ENCODE measurements around the gene CYTIP.

DNA sequence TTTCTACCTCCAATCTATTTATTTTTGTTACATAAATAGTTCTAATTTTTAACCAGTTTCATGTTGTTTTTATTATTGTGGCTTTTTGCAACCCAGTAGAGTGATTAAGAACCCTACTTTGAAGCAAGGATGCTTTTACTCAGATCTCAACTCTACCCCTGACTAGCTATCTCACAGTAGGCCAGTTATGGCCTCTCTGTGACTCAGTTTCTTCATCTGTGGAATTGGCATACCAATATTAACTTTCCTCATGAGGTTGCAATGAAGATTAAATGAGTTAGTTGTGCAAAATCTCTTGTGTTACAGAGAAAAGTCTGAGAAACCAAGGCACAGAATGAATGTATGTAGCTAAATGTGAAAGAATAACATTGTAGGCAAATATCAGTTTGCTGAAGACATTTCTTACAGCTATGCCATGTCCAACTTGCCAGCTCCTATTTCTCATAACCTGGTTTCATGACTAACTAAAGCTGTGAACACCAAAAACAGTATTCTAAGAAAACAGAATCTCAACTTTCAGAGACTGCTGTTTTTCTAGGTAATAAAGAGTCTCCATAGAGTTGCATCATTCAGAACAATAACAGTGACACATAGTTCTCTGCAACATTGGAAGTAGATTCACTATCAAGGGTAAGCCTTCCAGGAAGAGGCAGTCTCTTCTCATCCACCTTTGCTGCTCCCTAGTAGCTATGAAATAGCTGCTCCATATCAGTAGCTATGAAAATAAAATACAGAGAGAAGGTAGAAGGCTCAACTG is 33.2 kb upstream of the CYTIP start:
- no peak for TF ChIP-seq ZSCAN20 (CRISPR knock-in tag; IDR thresholded peaks at IDR 0.05)
- TF ChIP-seq CTCF (IDR thresholded peaks at IDR 0.05): no peak
- TF ChIP-seq MAX (IDR thresholded peaks at IDR 0.05): no peak
- TF ChIP-seq SREBF2 (IDR thresholded peaks at IDR 0.05): no peak
- TF ChIP-seq EP300 (IDR thresholded peaks at IDR 0.05): no peak
- no peak for TF ChIP-seq NR3C1 (IDR thresholded peaks at IDR 0.05)

All from A549 (cell line).